Measurements from ENCODE around the gene TMEM131L.
"Not testable (repeated sequence)": the region's sequence is repeated elsewhere in the genome, so short reads cannot be mapped to it uniquely, and the experiment has no call there.

The TMEM131L gene, protein sequence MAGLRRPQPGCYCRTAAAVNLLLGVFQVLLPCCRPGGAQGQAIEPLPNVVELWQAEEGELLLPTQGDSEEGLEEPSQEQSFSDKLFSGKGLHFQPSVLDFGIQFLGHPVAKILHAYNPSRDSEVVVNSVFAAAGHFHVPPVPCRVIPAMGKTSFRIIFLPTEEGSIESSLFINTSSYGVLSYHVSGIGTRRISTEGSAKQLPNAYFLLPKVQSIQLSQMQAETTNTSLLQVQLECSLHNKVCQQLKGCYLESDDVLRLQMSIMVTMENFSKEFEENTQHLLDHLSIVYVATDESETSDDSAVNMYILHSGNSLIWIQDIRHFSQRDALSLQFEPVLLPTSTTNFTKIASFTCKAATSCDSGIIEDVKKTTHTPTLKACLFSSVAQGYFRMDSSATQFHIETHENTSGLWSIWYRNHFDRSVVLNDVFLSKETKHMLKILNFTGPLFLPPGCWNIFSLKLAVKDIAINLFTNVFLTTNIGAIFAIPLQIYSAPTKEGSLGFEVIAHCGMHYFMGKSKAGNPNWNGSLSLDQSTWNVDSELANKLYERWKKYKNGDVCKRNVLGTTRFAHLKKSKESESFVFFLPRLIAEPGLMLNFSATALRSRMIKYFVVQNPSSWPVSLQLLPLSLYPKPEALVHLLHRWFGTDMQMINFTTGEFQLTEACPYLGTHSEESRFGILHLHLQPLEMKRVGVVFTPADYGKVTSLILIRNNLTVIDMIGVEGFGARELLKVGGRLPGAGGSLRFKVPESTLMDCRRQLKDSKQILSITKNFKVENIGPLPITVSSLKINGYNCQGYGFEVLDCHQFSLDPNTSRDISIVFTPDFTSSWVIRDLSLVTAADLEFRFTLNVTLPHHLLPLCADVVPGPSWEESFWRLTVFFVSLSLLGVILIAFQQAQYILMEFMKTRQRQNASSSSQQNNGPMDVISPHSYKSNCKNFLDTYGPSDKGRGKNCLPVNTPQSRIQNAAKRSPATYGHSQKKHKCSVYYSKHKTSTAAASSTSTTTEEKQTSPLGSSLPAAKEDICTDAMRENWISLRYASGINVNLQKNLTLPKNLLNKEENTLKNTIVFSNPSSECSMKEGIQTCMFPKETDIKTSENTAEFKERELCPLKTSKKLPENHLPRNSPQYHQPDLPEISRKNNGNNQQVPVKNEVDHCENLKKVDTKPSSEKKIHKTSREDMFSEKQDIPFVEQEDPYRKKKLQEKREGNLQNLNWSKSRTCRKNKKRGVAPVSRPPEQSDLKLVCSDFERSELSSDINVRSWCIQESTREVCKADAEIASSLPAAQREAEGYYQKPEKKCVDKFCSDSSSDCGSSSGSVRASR (N-terminal part only)

DNA sequence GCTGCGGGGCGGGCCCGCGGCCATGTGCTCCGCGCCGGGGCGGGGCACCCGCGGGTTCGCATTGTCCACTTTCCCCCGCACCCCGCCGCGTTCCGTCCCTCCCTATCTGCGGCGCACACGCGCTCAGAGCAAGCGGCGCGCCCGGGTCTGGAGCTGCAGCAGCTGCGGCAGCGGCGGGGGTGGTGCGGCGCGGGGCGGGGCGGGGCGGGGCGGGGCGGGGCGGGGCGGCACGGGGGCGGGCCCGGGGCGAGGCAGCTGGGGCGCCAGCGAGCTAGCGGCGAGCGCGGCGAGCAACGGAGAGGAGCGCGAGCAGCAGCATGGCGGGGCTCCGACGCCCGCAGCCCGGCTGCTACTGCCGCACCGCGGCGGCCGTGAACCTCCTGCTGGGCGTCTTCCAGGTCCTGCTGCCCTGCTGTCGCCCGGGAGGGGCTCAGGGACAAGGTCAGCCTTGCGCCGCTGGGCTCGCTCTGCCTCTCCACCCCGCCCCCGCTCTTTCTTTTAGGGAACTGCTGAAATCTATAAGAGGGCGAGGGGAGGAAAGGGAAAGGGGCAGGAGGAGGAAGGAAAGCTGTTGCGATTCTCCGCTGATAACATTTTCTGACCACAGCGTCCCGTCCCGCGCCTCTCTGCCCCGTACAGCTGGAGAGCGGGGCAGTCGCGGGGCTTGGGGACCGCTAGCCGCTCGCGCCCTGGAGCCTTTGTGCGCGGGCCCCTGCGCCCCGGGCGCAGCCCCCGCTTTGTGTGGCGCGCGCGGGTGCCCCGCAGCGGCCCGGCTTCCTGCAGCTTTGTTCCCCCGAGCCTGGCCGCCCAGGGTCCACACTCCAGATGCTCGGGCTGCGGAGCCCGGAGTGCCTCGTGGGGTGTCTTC lies at the start of gene TMEM131L:
Gene TMEM131L (plus strand): TSS at position 280 of the 868 bp plus-strand sequence. CDS start 38 bp downstream, at position 318.
- peak; percentile 96 for DNase-seq (ENCODE audit: low spot score)

DNA sequence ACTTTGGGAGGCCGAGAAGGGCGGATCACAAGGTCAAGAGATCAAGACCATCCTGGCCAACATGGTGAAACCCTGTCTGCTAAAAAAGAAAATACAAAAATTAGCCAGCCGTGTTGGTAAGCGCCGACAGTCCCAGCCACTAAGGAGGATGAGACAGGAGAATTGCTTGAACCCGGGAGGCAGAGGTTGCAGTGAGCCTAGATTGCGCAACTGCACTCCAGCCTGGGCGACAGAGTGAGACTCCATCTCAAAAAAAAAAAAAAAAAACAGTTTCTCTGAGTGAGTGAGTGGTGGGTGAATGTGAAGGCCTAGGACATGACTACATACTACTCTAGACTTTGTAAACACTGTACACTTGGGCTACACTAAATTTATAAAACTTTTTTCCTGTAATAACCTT lies 49.7 kb upstream of the TMEM131L start:
- DNase-seq (ENCODE audit: low spot score) = not testable (repeated sequence)

DNA sequence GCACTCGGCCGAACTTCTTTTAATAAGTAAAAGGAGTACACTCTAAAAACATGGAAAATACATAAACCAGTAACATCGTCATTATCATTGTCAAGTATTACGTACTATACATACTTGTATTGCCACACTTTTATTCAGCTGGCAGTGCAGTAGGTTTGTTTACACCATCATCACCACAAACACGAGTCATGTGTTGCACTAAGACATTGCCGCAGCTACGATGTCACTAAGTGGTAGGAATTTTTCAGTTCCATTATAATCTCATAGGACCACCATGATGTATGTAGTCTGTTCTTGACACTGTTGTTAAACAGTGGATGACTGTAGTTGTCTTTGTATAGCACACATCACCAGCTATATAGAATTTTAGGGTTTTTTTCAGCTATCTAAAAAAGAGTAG lies 48.0 kb upstream of the TMEM131L start:
- DNase-seq (ENCODE audit: low spot score) = no peak

DNA sequence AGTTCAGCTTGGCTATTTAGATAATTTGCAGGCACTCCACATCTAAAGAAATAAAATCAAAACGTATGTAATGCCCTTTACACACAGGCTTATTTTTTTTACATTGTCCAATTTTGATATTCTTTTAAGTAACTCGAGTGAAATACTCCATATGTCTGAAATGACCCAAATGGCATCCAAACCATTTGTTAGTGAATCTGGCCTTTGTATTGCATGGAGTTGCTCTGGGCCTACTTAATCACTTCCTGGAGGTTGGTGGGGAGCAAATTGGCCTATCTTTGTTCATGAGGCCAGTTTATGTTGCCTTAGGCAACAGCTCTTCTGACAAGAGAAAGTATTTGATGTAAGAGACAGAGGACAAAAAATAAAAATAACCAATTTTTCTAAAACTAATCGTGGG lies 47.6 kb upstream of the TMEM131L start:
- no peak for DNase-seq (ENCODE audit: low spot score)

DNA sequence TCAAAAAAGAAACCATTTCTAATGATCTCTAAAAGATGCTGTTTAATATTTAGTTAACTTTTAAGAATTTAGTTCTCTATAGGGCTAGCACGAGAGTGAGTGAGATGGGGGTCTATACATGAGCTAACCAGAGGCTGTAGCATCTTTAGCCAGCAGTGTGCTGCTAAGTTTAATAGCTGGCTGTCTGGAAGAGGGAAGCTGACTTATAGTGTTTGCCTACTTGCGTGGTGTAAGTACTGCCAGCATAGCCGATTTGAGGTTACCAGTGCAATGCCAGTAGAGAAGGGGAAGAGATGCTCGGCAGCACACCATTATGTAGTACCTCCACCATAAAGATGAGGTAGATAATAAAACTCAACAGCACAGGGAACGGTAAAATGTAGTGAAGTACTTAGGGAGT lies 47.1 kb upstream of the TMEM131L start:
- DNase-seq (ENCODE audit: low spot score) = no peak

DNA sequence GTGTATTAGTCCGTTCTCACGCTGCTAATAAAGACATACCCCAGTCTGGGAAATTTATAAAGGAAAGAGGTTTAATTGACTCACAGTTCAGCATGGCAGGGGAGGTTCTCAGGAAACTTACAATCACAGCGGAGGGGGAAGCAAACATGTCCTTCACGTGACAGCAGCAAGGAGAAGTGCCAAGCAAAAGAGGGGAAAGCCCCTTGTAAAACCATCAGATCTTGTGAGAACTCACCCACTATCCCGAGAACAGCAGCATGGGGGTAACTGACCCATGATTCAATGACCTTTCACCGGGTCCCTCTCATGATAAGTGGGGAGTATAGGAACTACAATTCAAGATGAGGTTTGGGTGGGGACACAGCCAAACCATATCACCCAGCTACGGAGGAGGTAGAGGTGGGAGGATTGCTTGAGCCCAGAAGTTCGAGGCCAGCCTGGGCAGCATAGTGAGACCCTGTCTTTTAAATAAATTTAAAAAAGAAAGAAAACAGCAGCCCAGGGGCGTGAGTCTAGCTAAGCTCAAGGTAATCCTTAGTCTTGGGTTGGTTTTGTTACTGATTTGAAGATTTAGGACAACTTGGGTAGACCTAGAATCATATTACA lies 46.4 kb upstream of the TMEM131L start:
- DNase-seq (ENCODE audit: low spot score) = no peak

DNA sequence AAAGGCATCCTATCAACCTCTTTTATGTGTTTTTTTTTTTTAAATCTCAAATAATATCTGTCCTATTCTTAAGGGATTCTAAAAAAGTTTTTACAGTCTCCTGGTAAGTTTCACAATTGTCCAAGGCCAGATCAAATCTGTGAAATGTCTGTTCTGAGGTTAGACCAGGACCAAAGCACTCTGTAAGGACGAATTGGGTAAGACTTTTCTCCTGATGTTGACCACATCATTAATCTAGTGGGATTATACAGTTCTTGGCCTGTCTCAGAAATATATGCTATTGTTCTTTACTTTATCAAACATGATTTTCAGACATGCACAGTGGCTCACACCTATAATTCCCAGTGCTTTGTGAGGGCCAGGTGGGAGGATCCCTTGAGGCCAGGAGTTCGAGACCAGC lies 45.8 kb upstream of the TMEM131L start:
- no peak for DNase-seq (ENCODE audit: low spot score)

DNA sequence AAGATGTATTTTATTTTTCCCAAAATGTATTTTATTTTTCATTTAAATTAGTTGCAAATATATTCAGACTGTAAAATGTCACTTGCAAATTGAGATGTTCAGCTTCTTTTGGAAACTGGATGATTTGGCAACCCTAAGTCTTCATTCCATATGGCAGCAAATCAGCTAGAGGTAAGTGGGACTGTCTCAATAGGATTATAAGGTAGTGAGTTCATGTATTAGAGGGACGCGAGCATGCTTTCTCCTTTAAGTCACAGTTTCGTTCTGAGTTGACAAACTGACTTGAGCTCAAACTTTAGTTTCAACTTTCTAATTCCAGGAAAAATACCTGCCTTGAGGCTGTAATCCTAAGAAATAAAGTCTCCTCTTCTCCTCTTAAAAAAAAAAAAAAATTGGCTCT lies 44.2 kb upstream of the TMEM131L start:
- no peak for DNase-seq (ENCODE audit: low spot score)

DNA sequence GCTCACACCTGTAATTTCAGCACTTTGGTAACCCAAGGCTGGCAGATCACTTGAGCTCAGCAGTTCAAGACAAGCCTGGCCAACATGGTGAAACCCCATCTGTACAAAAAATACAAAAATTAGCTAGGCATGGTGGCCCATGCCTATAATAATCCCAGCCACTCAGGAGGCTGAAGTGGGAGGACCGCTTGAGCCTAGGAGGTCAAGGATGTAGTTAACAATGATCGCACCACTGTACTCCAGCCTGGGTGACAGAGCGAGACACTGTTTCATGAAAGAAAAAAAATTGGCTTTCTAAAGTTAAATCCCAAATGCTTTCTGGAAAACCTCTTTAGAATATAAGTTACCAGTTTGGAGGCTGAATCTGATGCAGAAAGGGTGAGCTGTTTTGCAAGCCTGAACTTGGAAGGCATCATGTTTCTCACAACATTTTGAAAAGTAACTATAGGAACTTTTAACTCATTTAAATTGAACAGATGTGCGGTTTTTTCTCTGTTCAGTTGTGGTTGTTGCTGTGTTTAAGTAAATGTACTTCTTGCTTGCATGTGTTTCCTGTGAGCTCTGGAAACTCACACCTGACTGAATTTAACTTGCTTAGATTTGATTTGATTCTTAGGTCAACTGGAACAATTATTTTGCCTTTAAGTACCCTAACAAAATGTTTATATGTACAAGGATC lies 39.8 kb upstream of the TMEM131L start:
- DNase-seq (ENCODE audit: low spot score) = no peak

DNA sequence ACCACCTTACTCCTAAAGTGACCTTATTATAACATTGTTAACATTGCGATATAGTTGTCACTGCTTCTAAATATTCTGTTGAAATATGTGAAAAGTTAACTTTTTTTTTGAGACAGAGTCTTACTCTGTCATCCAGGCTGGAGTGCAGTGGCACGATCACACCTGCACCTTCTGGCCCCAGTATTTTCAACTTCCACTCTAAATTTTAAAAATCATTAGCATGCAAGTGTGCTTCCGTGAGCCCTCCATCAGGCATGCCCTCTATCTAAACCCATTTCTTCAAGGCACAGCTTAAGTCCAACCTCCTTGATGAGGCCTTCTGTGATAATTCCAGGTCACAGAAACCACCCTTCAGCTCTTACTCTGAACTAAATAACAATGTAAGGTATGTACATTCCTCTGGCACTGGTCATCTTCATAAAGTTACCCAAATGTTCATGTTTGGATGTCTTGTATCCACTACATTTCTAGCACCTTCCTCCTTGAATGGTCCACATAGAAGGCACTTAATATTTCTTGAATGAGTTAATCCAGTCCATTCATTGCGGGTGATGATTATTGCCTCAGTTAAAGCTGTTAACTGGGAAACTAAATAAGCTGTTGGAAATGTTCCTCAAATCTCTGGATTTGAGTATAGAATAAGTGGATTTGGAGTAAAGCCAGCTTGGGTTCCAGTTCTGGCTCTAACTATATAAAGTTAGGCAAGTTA lies 38.6 kb upstream of the TMEM131L start:
- peak; percentile 26 for DNase-seq (ENCODE audit: low spot score)

DNA sequence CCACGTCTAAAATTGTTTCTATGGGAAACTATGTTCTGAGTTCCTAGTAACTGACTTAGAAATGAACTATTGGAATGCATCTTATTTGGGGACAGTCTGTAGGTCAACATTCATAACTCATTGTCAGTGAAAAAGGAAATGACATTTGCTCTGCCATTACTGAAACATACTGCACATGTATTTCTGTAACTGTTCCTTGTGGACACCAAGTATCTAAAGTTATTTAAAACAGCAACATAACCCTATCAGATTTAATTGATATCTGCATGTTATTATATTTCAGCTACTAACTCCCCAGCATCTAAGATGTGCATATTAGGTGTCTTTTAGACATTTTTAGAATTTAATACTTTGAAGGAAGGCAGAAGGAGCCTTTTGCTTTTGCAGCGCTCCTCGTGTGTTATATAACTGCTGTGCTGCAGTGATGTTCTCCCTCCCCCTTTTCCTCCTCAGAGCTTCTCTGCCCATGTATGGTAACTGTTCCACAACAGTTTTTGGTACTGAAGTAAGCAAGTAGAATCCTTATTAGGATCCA lies 37.2 kb upstream of the TMEM131L start:
- peak; percentile 57 for DNase-seq (ENCODE audit: low spot score)

DNA sequence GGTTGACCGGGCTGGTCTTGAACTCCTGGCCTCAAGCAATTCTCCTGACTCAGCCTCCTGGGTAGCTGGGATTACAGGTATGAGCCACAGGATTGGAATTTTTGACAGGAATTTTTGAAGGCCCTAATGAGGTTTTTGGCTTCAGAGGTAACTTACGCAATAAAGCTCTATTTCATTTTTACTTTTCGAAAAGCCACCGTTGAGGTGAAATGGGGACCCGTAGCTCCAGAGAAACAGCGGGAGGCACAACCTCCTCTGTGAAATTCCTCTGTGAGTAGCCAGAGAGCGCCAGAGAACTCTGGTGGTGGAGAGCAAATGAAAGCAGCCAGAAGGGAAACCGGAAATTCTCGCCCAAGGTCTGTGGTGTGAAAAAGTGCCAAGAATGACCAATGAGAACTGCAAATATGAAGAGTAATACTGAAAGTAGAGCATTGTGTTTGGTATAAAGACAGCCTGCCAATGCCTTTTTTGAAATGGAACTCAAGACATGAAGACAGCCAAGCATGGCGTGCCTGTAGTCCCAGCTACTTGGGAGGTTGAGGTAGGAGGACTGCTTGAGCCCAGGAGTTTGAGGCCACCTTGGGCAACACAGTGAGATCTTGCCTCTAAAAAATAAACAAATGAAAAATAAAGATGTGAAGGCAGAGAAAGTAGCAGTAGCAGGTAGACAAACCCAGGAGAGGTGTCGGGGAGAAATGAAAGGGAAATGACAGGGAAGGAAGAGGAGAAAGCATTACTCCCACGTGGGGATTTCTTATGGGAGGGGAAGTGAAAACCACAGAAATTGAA lies 33.0 kb upstream of the TMEM131L start:
- peak; percentile 84 for DNase-seq (ENCODE audit: low spot score)

DNA sequence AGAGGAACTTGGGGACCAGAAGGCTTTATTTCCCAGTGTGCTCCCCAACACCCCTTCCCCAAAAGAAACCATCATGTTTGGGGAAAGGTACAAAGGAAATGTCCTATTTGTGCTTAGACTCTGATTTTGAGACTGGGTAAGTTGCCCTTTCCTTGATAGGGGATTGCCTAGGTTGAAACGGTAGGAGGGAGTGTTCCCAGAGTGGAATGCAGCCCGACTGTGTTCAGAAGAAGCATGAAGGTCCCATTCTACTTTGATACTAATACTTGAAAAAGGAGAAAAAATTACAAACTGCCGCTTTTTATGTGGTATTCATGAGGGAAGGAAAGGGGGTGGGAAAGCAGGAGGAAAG lies 32.4 kb upstream of the TMEM131L start:
- DNase-seq (ENCODE audit: low spot score) = no peak

DNA sequence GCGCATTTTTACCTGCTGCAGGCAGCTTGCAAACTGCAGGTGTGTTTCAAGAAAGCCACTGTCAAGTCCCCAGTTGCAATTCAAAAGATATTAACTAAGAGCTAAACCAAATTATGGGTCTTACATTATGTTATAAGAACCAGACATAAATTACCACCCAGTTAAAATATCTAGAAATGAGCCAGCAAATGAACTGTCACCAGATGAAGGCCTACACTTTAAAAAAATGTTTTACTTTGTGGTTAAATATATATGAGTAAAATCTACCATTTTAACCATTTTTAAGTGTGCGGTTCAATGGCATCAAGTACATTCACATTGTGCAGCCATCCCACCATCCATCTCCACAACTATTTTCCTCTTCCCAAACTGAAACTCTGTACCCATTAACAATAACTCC lies 32.0 kb upstream of the TMEM131L start:
- DNase-seq (ENCODE audit: low spot score) = no peak

DNA sequence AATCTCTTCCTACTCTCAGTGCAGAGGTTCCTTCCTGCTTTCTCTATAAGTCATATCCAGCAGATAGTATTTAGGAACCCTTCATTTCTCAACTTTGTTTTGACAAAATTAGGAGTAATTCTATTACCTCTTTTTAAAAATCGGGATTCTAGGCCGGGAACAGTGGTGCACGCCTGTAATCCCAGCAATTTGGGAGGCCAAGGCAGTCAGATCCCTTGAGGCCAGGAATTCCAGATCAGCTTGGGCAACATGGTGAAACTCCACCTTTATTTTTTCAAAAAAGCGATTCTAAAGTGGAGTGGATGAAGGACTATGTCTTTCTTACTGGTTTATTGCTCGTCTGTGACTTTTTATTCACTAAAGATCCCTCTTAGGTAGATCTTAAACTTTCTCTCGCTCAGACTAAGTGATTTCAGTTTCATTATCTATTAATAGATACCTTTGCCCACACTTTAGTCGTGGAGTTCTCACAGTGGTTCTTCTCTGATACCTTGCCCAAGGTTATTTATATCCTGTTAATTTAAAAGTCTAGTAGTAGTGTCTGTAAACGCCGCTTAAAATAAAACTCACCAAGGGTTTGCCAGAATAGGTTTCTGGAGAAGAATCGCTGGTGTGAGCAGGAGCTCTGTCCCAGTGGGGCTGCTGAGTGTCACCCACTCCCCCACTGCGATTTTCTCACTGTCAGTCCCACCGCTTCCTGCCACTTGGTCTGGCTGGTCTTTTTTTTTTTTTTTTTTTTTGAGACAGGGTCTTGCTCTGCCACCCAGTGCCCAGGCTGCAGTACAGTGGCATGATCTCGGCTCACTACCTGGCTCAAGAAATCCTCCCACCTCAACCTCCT lies 27.0 kb upstream of the TMEM131L start:
- no peak for DNase-seq (ENCODE audit: low spot score)

DNA sequence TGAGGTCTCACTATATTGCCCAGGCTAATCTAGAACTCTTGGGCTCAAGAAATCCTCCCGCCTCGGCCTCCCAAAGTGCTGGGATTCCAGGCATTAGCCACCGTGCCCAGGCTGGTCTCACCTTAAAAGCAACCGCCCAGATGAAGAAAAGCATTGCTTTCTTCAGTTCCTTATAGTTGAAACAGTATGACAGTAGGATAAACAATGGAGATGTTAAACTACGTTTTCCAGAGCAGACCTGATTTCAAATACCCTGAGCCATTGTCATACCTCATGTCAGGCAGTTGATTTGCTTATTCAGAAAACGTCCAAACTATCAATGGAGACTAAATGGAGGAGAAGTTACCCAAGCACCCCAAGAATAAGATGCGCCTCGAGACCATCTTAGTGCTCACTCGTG lies 26.3 kb upstream of the TMEM131L start:
- no peak for DNase-seq (ENCODE audit: low spot score)

DNA sequence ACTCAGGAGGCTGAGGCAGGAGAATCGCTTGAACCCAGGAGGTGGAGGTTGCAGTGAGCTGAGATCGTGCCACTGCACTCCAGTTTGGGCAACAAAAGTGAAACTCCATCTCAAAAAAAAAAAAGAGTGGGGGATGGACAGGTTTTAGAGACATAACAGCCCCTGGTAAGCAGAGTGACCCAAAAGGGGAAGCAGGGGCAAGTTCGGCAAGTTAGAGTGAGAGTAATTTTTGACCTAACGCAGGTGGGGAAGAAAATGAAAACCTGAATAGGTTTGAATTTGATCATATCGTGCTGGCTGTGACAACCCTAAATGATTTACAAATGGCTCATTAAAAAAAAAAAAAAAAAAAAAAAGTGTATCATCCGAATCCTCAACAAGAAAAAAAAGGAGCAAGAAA lies 25.7 kb upstream of the TMEM131L start:
- no peak for DNase-seq (ENCODE audit: low spot score)

Data from GM03348 (cell line).